SHP77 (cell line): ENCODE results near the gene RPL41.
A peak's percentile ranks its signal among the peaks of the same experiment; 100 is the strongest.
"Not testable (repeated sequence)": the region's sequence is repeated elsewhere in the genome, so short reads cannot be mapped to it uniquely, and the experiment has no call there.

ENCODE experiments used
- DNase-seq, 2 experiments: peaks; one replicate each; lab custom pipeline; 2025; lab: John Stamatoyannopoulos, UW

Gene RPL41

GRCh38 chr12:56103066-56103711, 13.2 kb upstream of the RPL41 start:
- DNase-seq, result no peak

- DNase-seq, result no peak
Measured at GRCh38 chr12:56103823-56104108, 12.7 kb upstream of the RPL41 start.

GRCh38 chr12:56104109-56104814, 12.2 kb upstream of the RPL41 start, which contains the start of gene PA2G4:
PA2G4 (plus strand) TSS chr12:56104559; CDS start chr12:56104738, 179 bp downstream.
- DNase-seq, result peak; percentile 98 to 99

- DNase-seq, result no peak
Measured at GRCh38 chr12:56104815-56105608, 11.4 kb upstream of the RPL41 start.

GRCh38 chr12:56105609-56105902, 10.9 kb upstream of the RPL41 start:
- DNase-seq, result no peak

GRCh38 chr12:56107242-56107641, 9.2 kb upstream of the RPL41 start:
- DNase-seq, result no peak

GRCh38 chr12:56110571-56110970, 5.9 kb upstream of the RPL41 start:
- no peak for DNase-seq

GRCh38 chr12:56114084-56114483, 2.3 kb upstream of the RPL41 start:
- no peak for DNase-seq

- peak; percentile 28 to 37 for DNase-seq
Measured at GRCh38 chr12:56115329-56115728, 1.1 kb upstream of the RPL41 start.

GRCh38 chr12:56117082-56117706, 761 bp downstream of the RPL41 start:
- not testable (repeated sequence) for DNase-seq

GRCh38 chr12:56117778-56118687, 1.6 kb downstream of the RPL41 start, which contains the start of gene ZC3H10:
ZC3H10 (plus strand) TSS chr12:56118266; CDS start chr12:56120563, 2,297 bp downstream.
- DNase-seq, result peak; percentile 98

GRCh38 chr12:56118688-56119357, 2.4 kb downstream of the RPL41 start:
- no peak for DNase-seq

- peak; percentile 85 to 88 for DNase-seq
Measured at GRCh38 chr12:56119361-56119796, 2.9 kb downstream of the RPL41 start.

- DNase-seq, result no peak
Measured at GRCh38 chr12:56120158-56120846, 3.9 kb downstream of the RPL41 start.

GRCh38 chr12:56121204-56121870, 4.9 kb downstream of the RPL41 start:
- DNase-seq, result no peak

- DNase-seq, result peak; percentile 66 to 75
Measured at GRCh38 chr12:56122637-56123036, 6.2 kb downstream of the RPL41 start.

GRCh38 chr12:56124133-56124532, 7.7 kb downstream of the RPL41 start:
- no peak for DNase-seq

GRCh38 chr12:56126732-56127239, 10.4 kb downstream of the RPL41 start:
- DNase-seq, result no peak

- no peak for DNase-seq
Measured at GRCh38 chr12:56127485-56127887, 11.1 kb downstream of the RPL41 start.
